HG02973 (cell line): ENCODE data around the gene RPGRIP1L.

Experiments
- ATAC-seq: cut with Tn5 transposase; IDR thresholded peaks from one replicate; pipeline ENCODE4 v1.9.1; 2021; ENCODE audit warnings: moderate library complexity; ENCODE audit not compliant: unreplicated experiment

The RPGRIP1L gene

GRCh38 chr16:53608094-53608493, 95.6 kb downstream of the RPGRIP1L start:
- no peak for ATAC-seq

- no peak for ATAC-seq
Measured at GRCh38 chr16:53605831-53606400, 97.7 kb downstream of the RPGRIP1L start.

- no peak for ATAC-seq
Measured at GRCh38 chr16:53605356-53605755, 98.3 kb downstream of the RPGRIP1L start.

- ATAC-seq: no peak
Measured at GRCh38 chr16:53601961-53602360, 101.7 kb downstream of the RPGRIP1L start.

- no peak for ATAC-seq
Measured at GRCh38 chr16:53600616-53601015, 103.0 kb downstream of the RPGRIP1L start.

- no peak for ATAC-seq
Measured at GRCh38 chr16:53600126-53600525, 103.5 kb downstream of the RPGRIP1L start.

- ATAC-seq: no peak
Measured at GRCh38 chr16:53599548-53599947, 104.1 kb downstream of the RPGRIP1L start.

- ATAC-seq: no peak
Measured at GRCh38 chr16:53598511-53599275, 105.0 kb downstream of the RPGRIP1L start.

GRCh38 chr16:53597776-53598175, 105.9 kb downstream of the RPGRIP1L start:
- ATAC-seq: no peak

GRCh38 chr16:53588081-53588648, 115.5 kb downstream of the RPGRIP1L start:
- no peak for ATAC-seq

- no peak for ATAC-seq
Measured at GRCh38 chr16:53583401-53583800, 120.3 kb downstream of the RPGRIP1L start.

GRCh38 chr16:53581784-53582183, 121.9 kb downstream of the RPGRIP1L start:
- no peak for ATAC-seq

GRCh38 chr16:53580038-53580802, 123.4 kb downstream of the RPGRIP1L start:
- no peak for ATAC-seq

GRCh38 chr16:53576904-53577303, 126.8 kb downstream of the RPGRIP1L start:
- ATAC-seq: no peak

GRCh38 chr16:53576210-53576609, 127.4 kb downstream of the RPGRIP1L start:
- ATAC-seq: no peak

GRCh38 chr16:53571763-53572162, 131.9 kb downstream of the RPGRIP1L start:
- ATAC-seq: no peak

- no peak for ATAC-seq
Measured at GRCh38 chr16:53566552-53567245, 137.0 kb downstream of the RPGRIP1L start.

- no peak for ATAC-seq
Measured at GRCh38 chr16:53565296-53565863, 138.3 kb downstream of the RPGRIP1L start.

- ATAC-seq: no peak
Measured at GRCh38 chr16:53563426-53563825, 140.2 kb downstream of the RPGRIP1L start.

- no peak for ATAC-seq
Measured at GRCh38 chr16:53561101-53561888, 142.4 kb downstream of the RPGRIP1L start.
